Ovary (tissue), 3 donors: ENCODE measurements around the gene VPS37D.

ENCODE experiments used
- EP300 ChIP-seq: sonication (generic); formaldehyde crosslinking; IDR thresholded peaks from one replicate; pipeline ENCODE4 v1.6.1; 2017; ENCODE audit warnings: antibody characterized with exemption
- TF ChIP-seq, protein P1 (sequence below), 3 donors: fragments of 450-650 bp in 2 of 3; fragments of 200-600 bp in 1 of 3; IDR thresholded peaks; one replicate each; pipeline versions ENCODE4 v1.5.1 to v1.8.0; 2016 to 2022; ENCODE audit warnings: antibody characterized with exemption in 3 of 3, mild to moderate bottlenecking in 1 of 3
- donor health status: DM: no; HTN: no; CAD: no.

DNA sequence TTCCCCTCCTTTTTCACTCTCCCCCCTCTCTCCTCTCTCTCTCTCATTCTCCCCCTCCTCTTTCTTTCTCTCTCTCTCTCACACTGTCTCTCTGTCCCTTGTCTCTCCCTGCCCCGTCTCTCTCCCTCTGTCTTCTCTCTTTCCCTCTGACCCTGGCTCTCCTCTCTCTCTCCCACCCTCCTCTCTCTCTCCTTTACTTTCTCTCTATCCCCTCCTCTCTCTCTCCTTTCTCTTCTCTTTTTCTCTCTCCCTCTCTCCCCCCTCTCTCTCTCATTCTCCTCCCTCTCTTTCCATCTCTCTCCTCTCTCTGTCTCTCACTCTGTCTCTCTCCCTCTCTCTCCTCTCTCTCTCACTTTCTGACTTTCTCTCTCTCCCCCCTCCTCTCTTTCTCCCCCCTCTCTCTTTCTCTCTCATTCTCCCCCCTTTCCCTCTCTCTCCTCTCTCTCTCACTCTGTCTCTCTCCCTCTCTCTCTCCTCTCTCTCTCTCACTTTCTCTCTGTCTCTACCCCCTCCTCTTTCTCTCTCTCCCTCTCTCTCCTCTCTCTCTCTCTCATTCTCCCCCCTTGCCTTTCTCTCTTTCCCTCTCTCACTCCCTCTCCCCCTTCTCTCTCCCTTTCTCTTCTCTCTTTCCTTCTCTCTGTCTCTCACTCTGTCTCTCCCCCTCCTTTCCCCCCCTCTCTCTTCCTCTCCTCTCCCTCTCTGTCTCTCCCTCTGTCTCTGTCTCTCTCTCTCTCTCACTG, 18.9 kb upstream of the VPS37D start:
- TF ChIP-seq, protein P1, sequence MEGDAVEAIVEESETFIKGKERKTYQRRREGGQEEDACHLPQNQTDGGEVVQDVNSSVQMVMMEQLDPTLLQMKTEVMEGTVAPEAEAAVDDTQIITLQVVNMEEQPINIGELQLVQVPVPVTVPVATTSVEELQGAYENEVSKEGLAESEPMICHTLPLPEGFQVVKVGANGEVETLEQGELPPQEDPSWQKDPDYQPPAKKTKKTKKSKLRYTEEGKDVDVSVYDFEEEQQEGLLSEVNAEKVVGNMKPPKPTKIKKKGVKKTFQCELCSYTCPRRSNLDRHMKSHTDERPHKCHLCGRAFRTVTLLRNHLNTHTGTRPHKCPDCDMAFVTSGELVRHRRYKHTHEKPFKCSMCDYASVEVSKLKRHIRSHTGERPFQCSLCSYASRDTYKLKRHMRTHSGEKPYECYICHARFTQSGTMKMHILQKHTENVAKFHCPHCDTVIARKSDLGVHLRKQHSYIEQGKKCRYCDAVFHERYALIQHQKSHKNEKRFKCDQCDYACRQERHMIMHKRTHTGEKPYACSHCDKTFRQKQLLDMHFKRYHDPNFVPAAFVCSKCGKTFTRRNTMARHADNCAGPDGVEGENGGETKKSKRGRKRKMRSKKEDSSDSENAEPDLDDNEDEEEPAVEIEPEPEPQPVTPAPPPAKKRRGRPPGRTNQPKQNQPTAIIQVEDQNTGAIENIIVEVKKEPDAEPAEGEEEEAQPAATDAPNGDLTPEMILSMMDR (IDR thresholded peaks at IDR 0.05) = no peak
- no peak for TF ChIP-seq EP300
